Measurements from ENCODE around the gene ZDHHC23.

ZDHHC23 gene

DNA sequence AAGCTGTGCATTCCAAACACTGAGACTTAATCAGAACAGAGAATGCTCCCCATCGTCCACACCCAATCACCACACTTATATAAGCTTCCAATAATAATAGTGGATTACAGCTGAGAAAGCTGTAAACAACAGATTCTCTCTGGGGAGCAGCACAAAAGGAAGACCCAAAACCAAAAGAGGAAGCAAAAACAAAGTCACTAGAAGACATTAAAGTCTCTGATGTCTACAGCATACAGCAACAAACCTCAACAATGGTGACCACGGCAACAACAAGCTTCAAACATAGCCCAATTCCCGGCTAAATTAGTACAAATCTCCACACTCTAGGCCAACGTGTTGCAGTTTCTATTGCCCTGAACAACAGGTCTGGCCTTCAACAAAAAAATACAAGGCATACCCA is 37.7 kb downstream of the ZDHHC23 start:
- DNase-seq (ENCODE audit: low read depth in 1 of 2, low spot score in 1 of 2): no peak

DNA sequence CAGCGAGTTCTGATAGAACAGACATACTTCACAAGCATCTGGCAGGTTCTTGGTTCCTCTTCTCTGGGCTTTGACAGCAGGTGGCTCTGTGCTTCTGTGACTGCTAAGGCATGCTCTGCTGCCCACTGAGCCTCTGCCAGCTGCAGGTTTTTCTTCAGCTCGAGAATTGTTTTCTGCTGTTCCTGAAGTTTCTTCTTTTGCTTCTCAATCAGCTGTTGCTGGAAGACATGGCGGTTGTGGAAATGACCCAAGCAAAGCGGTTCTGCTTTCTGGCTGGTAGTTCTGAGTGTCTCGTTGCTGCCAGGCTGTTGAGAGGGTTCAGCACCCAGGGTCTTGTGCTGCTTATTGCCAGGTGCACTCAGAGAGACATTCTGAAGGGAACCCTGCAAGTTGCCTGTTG is 57.7 kb downstream of the ZDHHC23 start:
- DNase-seq (ENCODE audit: low read depth in 1 of 2, low spot score in 1 of 2): no peak

- no peak for DNase-seq (ENCODE audit: low read depth in 1 of 2, low spot score in 1 of 2)
These were observed 63.4 kb downstream of the ZDHHC23 start for GRCh38 chr3:114011059-114011797.
